ENCODE measurements around the gene SLC9A8. TPM values are rescaled to one million over a fixed set of nuclear protein-coding genes. Genes with fewer than 3 reads are reported as not detected.

SLC9A8 gene
- total and polyA plus RNA-seq, 2 of the 4 experiments (the other 2 are of a cell fraction): 4.1 to 5.0 TPM

DNA sequence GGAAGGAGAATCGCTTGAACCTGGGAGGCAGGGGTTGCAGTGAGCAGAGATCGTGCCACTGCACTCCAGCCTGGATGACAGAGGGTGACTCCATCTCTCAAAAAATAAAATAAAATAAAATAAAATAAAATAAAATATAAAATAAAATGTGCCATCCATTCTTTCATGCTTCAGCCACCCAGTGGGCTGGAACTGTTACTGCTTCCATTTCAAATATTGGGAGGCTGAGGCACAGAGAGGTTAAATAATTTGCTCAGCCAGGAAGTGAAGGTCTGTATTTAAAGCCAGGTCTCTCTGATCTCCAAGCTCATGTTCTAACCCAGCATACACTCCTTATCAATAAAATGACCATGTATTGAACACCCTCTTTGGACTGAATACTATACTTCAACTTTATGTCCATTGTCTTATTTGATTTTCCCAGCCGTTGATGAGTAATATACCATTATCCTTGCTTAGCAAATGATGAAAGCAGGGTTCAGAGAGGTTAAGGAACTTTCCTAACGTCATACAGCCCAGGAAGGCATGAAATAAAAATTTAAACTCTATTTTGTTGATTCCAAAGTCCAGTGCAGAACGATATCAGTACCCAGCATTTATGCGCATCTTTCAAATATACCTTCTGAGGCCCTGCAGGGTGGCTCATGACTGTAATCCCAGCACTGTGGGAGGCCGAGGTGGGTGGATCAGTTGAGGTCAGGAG, 25.8 kb upstream of the SLC9A8 start:
- ATAC-seq (ENCODE audit: low read depth): no peak
- Histone ChIP-seq H3K9me3 (ENCODE audit: control insufficient read depth, insufficient read depth, low read length) (no peaks in the 10 kb centered on the region), H3K9me1 (ENCODE audit: insufficient read depth, low read length) (peaks cover 12% of the 10 kb centered on the region), H2BK120ac (ENCODE audit: low read depth, low read length) (no peak overlapping the region), H3K27ac (ENCODE audit: insufficient read depth, low read length) (no peak overlapping the region), H2BK20ac (ENCODE audit: low read depth, low read length) (no peak overlapping the region), H3K18ac (ENCODE audit: low read depth, low read length) (no peak overlapping the region), H3K14ac (replicated peaks; ENCODE audit: low read depth, low read length) (no peak overlapping the region), H3K4me2 (ENCODE audit: low read depth, low read length) (no peak overlapping the region), H3K79me1 (ENCODE audit: low read depth in 1 of 2, low read length in 2 of 2) (no peaks in the 10 kb centered on the region), H3K36me3 (ENCODE audit: control insufficient read depth, insufficient read depth, low read length) (no peaks in the 10 kb centered on the region), H3K9ac (ENCODE audit: low read depth, low read length) (no peak overlapping the region), H2AFZ (replicated peaks; ENCODE audit: low read length, poor library complexity) (no peak overlapping the region), H4K5ac (ENCODE audit: low read depth, low read length) (no peak overlapping the region), H3K56ac (ENCODE audit: extremely low read depth, insufficient read depth, low read length) (no peak overlapping the region), H3K4me1 (ENCODE audit: control insufficient read depth, insufficient read depth, low read length) (peaks cover 15% of the 10 kb centered on the region), H2BK15ac (ENCODE audit: low read depth, low read length) (no peak overlapping the region), H2AK9ac (replicated peaks; ENCODE audit: low read depth, low read length, poor library complexity) (no peak overlapping the region), H3K27me3 (ENCODE audit: control insufficient read depth, insufficient read depth, low read length) (no peaks in the 10 kb centered on the region), H4K20me1 (ENCODE audit: insufficient read depth, low read length) (no peaks in the 10 kb centered on the region), H4K8ac (ENCODE audit: low read depth in 2 of 2, low read length in 2 of 2) (no peak overlapping the region), H4K91ac (ENCODE audit: insufficient read depth, low read depth, low read length) (no peak overlapping the region), H3K4ac (ENCODE audit: low read depth, low read length) (no peak overlapping the region), H2AK5ac (ENCODE audit: low read depth, low read length) (no peak overlapping the region), H3K4me3 (ENCODE audit: insufficient read depth, low read depth, low read length) (no peak overlapping the region), H3K23ac (ENCODE audit: low read depth, low read length) (no peak overlapping the region), H2BK5ac (ENCODE audit: low read depth, low read length, poor library complexity, severe bottlenecking) (no peak overlapping the region)
- ChIA-PET CTCF (no interaction called here), POLR2A (ENCODE audit: unreplicated experiment) (no interaction called here)
- TF ChIP-seq, protein P1, sequence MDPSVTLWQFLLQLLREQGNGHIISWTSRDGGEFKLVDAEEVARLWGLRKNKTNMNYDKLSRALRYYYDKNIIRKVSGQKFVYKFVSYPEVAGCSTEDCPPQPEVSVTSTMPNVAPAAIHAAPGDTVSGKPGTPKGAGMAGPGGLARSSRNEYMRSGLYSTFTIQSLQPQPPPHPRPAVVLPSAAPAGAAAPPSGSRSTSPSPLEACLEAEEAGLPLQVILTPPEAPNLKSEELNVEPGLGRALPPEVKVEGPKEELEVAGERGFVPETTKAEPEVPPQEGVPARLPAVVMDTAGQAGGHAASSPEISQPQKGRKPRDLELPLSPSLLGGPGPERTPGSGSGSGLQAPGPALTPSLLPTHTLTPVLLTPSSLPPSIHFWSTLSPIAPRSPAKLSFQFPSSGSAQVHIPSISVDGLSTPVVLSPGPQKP (IDR thresholded peaks at IDR 0.05; ENCODE audit: borderline replicate concordance, low read depth, low read length): no peak
- TF ChIP-seq, protein P2, sequence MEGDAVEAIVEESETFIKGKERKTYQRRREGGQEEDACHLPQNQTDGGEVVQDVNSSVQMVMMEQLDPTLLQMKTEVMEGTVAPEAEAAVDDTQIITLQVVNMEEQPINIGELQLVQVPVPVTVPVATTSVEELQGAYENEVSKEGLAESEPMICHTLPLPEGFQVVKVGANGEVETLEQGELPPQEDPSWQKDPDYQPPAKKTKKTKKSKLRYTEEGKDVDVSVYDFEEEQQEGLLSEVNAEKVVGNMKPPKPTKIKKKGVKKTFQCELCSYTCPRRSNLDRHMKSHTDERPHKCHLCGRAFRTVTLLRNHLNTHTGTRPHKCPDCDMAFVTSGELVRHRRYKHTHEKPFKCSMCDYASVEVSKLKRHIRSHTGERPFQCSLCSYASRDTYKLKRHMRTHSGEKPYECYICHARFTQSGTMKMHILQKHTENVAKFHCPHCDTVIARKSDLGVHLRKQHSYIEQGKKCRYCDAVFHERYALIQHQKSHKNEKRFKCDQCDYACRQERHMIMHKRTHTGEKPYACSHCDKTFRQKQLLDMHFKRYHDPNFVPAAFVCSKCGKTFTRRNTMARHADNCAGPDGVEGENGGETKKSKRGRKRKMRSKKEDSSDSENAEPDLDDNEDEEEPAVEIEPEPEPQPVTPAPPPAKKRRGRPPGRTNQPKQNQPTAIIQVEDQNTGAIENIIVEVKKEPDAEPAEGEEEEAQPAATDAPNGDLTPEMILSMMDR (conservative IDR thresholded peaks at IDR 0.05; ENCODE audit: low read depth, low read length): peak; percentile 47
- TF ChIP-seq MAFK (IDR thresholded peaks at IDR 0.05; ENCODE audit: low read depth, low read length) (no peak), SMC3 (IDR thresholded peaks at IDR 0.05; ENCODE audit: low read depth, low read length) (peak; percentile 58), MAZ (IDR thresholded peaks at IDR 0.05; ENCODE audit: borderline replicate concordance, low read depth, low read length) (no peak), CHD1 (IDR thresholded peaks at IDR 0.05; ENCODE audit: low read depth, low read length) (no peak), RAD21 (IDR thresholded peaks at IDR 0.05; ENCODE audit: low read length) (peak; percentile 45; the same call in 1 of the 2 replicates)
- TF ChIP-seq, protein P3, sequence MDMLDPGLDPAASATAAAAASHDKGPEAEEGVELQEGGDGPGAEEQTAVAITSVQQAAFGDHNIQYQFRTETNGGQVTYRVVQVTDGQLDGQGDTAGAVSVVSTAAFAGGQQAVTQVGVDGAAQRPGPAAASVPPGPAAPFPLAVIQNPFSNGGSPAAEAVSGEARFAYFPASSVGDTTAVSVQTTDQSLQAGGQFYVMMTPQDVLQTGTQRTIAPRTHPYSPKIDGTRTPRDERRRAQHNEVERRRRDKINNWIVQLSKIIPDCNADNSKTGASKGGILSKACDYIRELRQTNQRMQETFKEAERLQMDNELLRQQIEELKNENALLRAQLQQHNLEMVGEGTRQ (IDR thresholded peaks at IDR 0.05; ENCODE audit: low read depth, low read length): no peak
- WGBS, 2 experiments (ENCODE audit: extremely low coverage in 2 of 2, insufficient read length in 1 of 2): 86% methylated on average over 2 of the region's 7 CpGs; no CpG with 5 or more reads in 1 of the 2 experiments
- dilution Hi-C loops (cut with HindIII; ENCODE audit: low sequenced_read_pairs, unreplicated experiment): no loop called here
- DNase-seq: peak; percentile 20
- intact Hi-C loops (cut with micrococcal nuclease): no loop called here
- in situ Hi-C loops (cut with MboI; ENCODE audit: low sequenced_read_pairs): no loop called here
- no TSS peak for BruUV-seq (replicated peaks)
